ENCODE results near the gene LYPD6B. TPM values are rescaled to one million over a fixed set of nuclear protein-coding genes. Genes with fewer than 3 reads are reported as not detected.

The LYPD6B gene
- total RNA-seq, 5 donors from 2014 or later (not counting 1 experiment from before 2014, with no cell fraction given): not detected

DNA sequence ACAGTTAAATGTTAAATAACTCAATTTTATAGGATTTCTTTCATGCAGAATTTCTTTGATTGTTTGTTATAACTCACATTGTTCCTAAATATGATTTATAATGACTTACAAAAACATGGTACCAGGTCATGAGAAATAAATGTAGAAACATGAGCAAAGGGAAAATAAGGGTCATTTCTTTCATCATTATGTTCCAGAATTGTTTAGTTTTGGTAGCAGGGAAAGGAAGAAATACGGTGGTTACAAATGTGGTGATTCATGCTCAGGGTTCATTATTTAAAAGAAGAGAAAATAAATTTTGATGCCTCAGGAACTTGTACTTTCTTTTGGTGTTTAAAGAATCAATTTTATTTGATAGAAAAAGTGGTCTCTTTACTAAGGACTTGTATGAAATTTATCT, 4.4 kb downstream of the LYPD6B start:
- Histone ChIP-seq H3K36me3 (ENCODE audit: control insufficient read depth in 2 of 2, extremely low read depth in 1 of 2, insufficient read depth in 1 of 2, low read length in 1 of 2) (no peaks in the 10 kb centered on the region), H3K4me3 (ENCODE audit: control insufficient read depth in 1 of 2, extremely low read depth in 1 of 2, low read length in 1 of 2) (no peak overlapping the region), H3K27ac (ENCODE audit: low read length) (no peak overlapping the region), H3K9me3 (peaks cover 4% of the 10 kb centered on the region), H3K4me1 (ENCODE audit: control insufficient read depth in 1 of 2, extremely low read depth in 1 of 2, insufficient read depth in 2 of 2, low read length in 2 of 2) (peaks cover 0 to 4% of the 10 kb centered on the region in 2 experiments), H3K27me3 (replicated peaks in 1 of 2; ENCODE audit: control insufficient read depth in 2 of 2, extremely low read depth in 1 of 2, insufficient read depth in 2 of 2, low read length in 1 of 2) (peaks cover 3 to 30% of the 10 kb centered on the region in 2 experiments)
- no peak for DNase-seq
- ChIA-PET CTCF (no interaction called here), POLR2A (no interaction called here)
- no peaks in the 10 kb centered on the region for H3K36me3 Mint-ChIP-seq
- peaks cover 25 to 26% of the 10 kb centered on the region in 2 donors for H3K27me3 Mint-ChIP-seq
- H3K4me1 Mint-ChIP-seq: peaks cover 3 to 5% (median 4%) of the 10 kb centered on the region in 3 donors
- no peak for ATAC-seq (replicated peaks in 1 of 4)
- H3K9me3 Mint-ChIP-seq: peaks cover 4 to 24% (median 17%) of the 10 kb centered on the region in 3 donors
- WGBS (ENCODE audit: insufficient coverage): 60% methylated on average over 1 of the region's 1 CpG
- no peak overlapping the region for H3K27ac Mint-ChIP-seq
- no peak overlapping the region for H3K4me3 Mint-ChIP-seq

DNA sequence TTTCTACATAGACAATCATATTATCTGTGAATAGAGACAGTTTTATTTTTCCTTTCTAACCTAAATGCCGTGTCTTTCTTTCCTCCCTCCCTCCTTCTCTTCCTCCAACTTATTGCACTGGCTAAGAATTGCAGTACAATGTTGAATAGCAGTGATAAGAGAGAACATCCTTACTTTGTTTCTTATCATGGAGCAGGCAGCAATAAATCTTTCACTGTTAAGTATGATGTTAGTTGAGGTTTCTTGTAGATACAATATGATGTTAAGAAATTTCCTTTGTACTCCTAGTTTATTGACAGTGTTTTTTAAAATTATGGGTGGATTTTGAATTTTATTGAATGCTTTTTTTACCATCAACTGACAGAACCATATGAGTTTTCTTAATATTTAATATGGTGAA, 6.0 kb downstream of the LYPD6B start:
- Histone ChIP-seq H3K9me3 (peaks cover 4% of the 10 kb centered on the region), H3K27me3 (replicated peaks in 1 of 2; ENCODE audit: control insufficient read depth in 2 of 2, extremely low read depth in 1 of 2, insufficient read depth in 2 of 2, low read length in 1 of 2) (peaks cover 1 to 18% of the 10 kb centered on the region in 2 experiments), H3K4me1 (ENCODE audit: control insufficient read depth in 1 of 2, extremely low read depth in 1 of 2, insufficient read depth in 2 of 2, low read length in 2 of 2) (no peaks in the 10 kb centered on the region), H3K4me3 (ENCODE audit: control insufficient read depth in 1 of 2, extremely low read depth in 1 of 2, low read length in 1 of 2) (no peak overlapping the region), H3K36me3 (ENCODE audit: control insufficient read depth in 2 of 2, extremely low read depth in 1 of 2, insufficient read depth in 1 of 2, low read length in 1 of 2) (no peaks in the 10 kb centered on the region), H3K27ac (ENCODE audit: low read length) (no peak overlapping the region)
- DNase-seq (no peak), ATAC-seq (replicated peaks in 1 of 4) (no peak)
- H3K27me3 Mint-ChIP-seq: peaks cover 18 to 31% of the 10 kb centered on the region in 2 donors
- no peaks in the 10 kb centered on the region for H3K4me1 Mint-ChIP-seq
- ChIA-PET POLR2A (no interaction called here), CTCF (no interaction called here)
- H3K36me3 Mint-ChIP-seq: no peaks in the 10 kb centered on the region
- H3K27ac Mint-ChIP-seq: no peak overlapping the region
- H3K9me3 Mint-ChIP-seq: peaks cover 6 to 34% (median 21%) of the 10 kb centered on the region in 3 donors
- no peak overlapping the region for H3K4me3 Mint-ChIP-seq
- no CpG with 5 or more reads among the region's 1 CpG for WGBS (ENCODE audit: insufficient coverage)

DNA sequence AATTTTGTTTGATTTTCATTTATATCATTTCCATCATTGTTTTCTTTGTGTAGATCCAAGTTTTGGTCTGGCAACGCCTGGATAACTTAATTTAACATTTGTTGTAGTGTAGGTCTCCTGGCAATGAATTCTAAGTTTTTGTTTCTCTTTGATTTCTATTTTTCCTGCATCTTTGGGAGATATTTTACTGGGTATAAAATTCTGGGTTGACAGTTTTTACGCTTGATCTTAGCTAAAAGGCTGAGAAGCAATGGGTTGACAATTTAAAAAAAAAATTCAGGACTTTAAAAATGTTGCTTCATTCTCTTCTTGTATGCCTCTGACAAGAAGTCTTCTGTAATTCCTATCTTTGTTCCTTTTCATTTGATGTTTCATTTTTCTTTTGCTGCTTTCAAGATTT, 8.6 kb downstream of the LYPD6B start:
- Mint-ChIP-seq H3K27me3 (peaks cover 11 to 14% of the 10 kb centered on the region in 2 donors), H3K27ac (no peak overlapping the region), H3K36me3 (no peaks in the 10 kb centered on the region), H3K9me3 (peaks cover 9 to 34% (median 21%) of the 10 kb centered on the region in 3 donors), H3K4me3 (no peak overlapping the region), H3K4me1 (no peaks in the 10 kb centered on the region)
- peaks cover 4% of the 10 kb centered on the region for H3K9me3 ChIP-seq
- H3K27ac ChIP-seq (ENCODE audit: low read length): no peak overlapping the region
- no peaks in the 10 kb centered on the region for H3K4me1 ChIP-seq (ENCODE audit: control insufficient read depth in 1 of 2, extremely low read depth in 1 of 2, insufficient read depth in 2 of 2, low read length in 2 of 2)
- DNase-seq (no peak), ATAC-seq (replicated peaks in 1 of 4) (no peak)
- ChIA-PET CTCF (no interaction called here), POLR2A (no interaction called here)
- H3K27me3 ChIP-seq (replicated peaks in 1 of 2; ENCODE audit: control insufficient read depth in 2 of 2, extremely low read depth in 1 of 2, insufficient read depth in 2 of 2, low read length in 1 of 2): peaks cover 0 to 2% of the 10 kb centered on the region in 2 experiments
- 80% methylated on average over 1 of the region's 2 CpGs for WGBS (ENCODE audit: insufficient coverage)
- no peaks in the 10 kb centered on the region for H3K36me3 ChIP-seq (ENCODE audit: control insufficient read depth in 2 of 2, extremely low read depth in 1 of 2, insufficient read depth in 1 of 2, low read length in 1 of 2)
- no peak overlapping the region for H3K4me3 ChIP-seq (ENCODE audit: control insufficient read depth in 1 of 2, extremely low read depth in 1 of 2, low read length in 1 of 2)

DNA sequence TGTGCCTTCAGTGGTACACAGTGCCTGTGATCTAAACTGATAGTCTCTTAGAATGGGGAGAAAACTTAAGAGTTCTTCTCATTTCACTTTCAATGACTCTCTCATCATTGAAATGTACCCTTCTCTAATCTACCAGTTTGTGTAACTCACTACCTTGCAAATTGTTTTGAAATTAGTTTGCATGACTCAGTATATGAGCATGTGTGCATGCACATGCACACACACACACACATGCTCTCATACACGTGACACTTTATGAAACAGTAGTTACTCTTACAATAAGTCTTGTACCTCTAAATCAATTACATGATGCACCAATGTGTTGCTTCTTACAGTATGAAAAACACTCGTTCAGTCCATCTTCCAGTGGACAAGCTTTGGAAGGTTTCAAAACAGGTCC, 10.6 kb downstream of the LYPD6B start:
- ChIA-PET CTCF (interaction anchor here in 1 of 2 donors (0.5 kb wide), 1 partner anchor 472 kb away, joined by 3 read pairs; no protein-coding TSS in a partner anchor), POLR2A (no interaction called here)
- no peak overlapping the region for H3K27ac ChIP-seq (ENCODE audit: low read length)
- H3K36me3 Mint-ChIP-seq: no peaks in the 10 kb centered on the region
- ATAC-seq (replicated peaks in 1 of 4): no peak
- no peak overlapping the region for H3K4me3 ChIP-seq (ENCODE audit: control insufficient read depth in 1 of 2, extremely low read depth in 1 of 2, low read length in 1 of 2)
- 100% methylated on average over 1 of the region's 2 CpGs for WGBS (ENCODE audit: insufficient coverage)
- no peak overlapping the region for H3K27ac Mint-ChIP-seq
- H3K4me1 Mint-ChIP-seq: no peaks in the 10 kb centered on the region
- H3K27me3 ChIP-seq (replicated peaks in 1 of 2; ENCODE audit: control insufficient read depth in 2 of 2, extremely low read depth in 1 of 2, insufficient read depth in 2 of 2, low read length in 1 of 2): peaks cover 0 to 5% of the 10 kb centered on the region in 2 experiments
- no peak overlapping the region for H3K4me3 Mint-ChIP-seq
- no peaks in the 10 kb centered on the region for H3K4me1 ChIP-seq (ENCODE audit: control insufficient read depth in 1 of 2, extremely low read depth in 1 of 2, insufficient read depth in 2 of 2, low read length in 2 of 2)
- no peaks in the 10 kb centered on the region for H3K36me3 ChIP-seq (ENCODE audit: control insufficient read depth in 2 of 2, extremely low read depth in 1 of 2, insufficient read depth in 1 of 2, low read length in 1 of 2)
- H3K27me3 Mint-ChIP-seq: peaks cover 15 to 20% of the 10 kb centered on the region in 2 donors
- no peak for DNase-seq
- H3K9me3 Mint-ChIP-seq: peaks cover 9 to 34% (median 21%) of the 10 kb centered on the region in 3 donors
- H3K9me3 ChIP-seq: peaks cover 4% of the 10 kb centered on the region

GRCh38 chr2:149050188-149050587, 11.7 kb downstream of the LYPD6B start:
- Histone ChIP-seq H3K4me1 (ENCODE audit: control insufficient read depth in 1 of 2, extremely low read depth in 1 of 2, insufficient read depth in 2 of 2, low read length in 2 of 2) (no peaks in the 10 kb centered on the region), H3K9me3 (peaks cover 4% of the 10 kb centered on the region), H3K27ac (ENCODE audit: low read length) (no peak overlapping the region), H3K4me3 (ENCODE audit: control insufficient read depth in 1 of 2, extremely low read depth in 1 of 2, low read length in 1 of 2) (no peak overlapping the region), H3K27me3 (replicated peaks in 1 of 2; ENCODE audit: control insufficient read depth in 2 of 2, extremely low read depth in 1 of 2, insufficient read depth in 2 of 2, low read length in 1 of 2) (peaks cover 0 to 5% of the 10 kb centered on the region in 2 experiments), H3K36me3 (ENCODE audit: control insufficient read depth in 2 of 2, extremely low read depth in 1 of 2, insufficient read depth in 1 of 2, low read length in 1 of 2) (no peaks in the 10 kb centered on the region)
- 43% methylated on average over 2 of the region's 6 CpGs for WGBS (ENCODE audit: insufficient coverage)
- Mint-ChIP-seq H3K9me3 (peaks cover 5 to 32% (median 14%) of the 10 kb centered on the region in 3 donors), H3K27ac (no peak overlapping the region), H3K36me3 (no peaks in the 10 kb centered on the region), H3K27me3 (peaks cover 18 to 20% of the 10 kb centered on the region in 2 donors), H3K4me3 (no peak overlapping the region), H3K4me1 (no peaks in the 10 kb centered on the region)
- DNase-seq (no peak), ATAC-seq (replicated peaks in 1 of 4) (no peak)
- ChIA-PET POLR2A (no interaction called here), CTCF (no interaction called here)

DNA sequence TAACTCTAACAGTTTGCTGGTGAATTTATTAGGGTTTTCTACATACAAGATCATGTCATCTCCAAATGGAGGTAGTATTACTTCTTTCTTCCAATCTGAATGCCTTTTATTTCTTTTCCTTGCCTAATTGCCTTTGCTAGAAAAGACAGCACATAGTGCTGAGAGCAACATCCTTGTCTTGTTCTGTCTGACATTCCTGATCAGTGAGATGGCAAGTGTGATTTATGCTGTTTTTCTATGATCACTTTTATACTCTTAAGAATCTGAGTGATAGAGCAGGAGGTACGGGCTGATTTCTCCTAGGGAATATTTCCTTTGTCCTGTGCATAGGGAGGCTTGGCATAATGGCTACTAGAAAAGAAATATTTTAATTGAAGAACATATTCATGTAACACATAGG, 17.3 kb downstream of the LYPD6B start:
- DNase-seq (no peak), ATAC-seq (replicated peaks in 1 of 4) (no peak)
- no peak overlapping the region for H3K4me3 Mint-ChIP-seq
- no peaks in the 10 kb centered on the region for H3K4me1 Mint-ChIP-seq
- H3K27me3 Mint-ChIP-seq: peaks cover 18 to 24% of the 10 kb centered on the region in 2 donors
- H3K27ac Mint-ChIP-seq: no peak overlapping the region
- no CpG with 5 or more reads among the region's 1 CpG for WGBS (ENCODE audit: insufficient coverage)
- H3K27me3 ChIP-seq (replicated peaks in 1 of 2; ENCODE audit: control insufficient read depth in 2 of 2, extremely low read depth in 1 of 2, insufficient read depth in 2 of 2, low read length in 1 of 2): peaks cover 0 to 5% of the 10 kb centered on the region in 2 experiments
- no peak overlapping the region for H3K27ac ChIP-seq (ENCODE audit: low read length)
- no peak overlapping the region for H3K4me3 ChIP-seq (ENCODE audit: control insufficient read depth in 1 of 2, extremely low read depth in 1 of 2, low read length in 1 of 2)
- H3K4me1 ChIP-seq (ENCODE audit: control insufficient read depth in 1 of 2, extremely low read depth in 1 of 2, insufficient read depth in 2 of 2, low read length in 2 of 2): no peaks in the 10 kb centered on the region
- H3K36me3 ChIP-seq (ENCODE audit: control insufficient read depth in 2 of 2, extremely low read depth in 1 of 2, insufficient read depth in 1 of 2, low read length in 1 of 2): no peaks in the 10 kb centered on the region
- no peaks in the 10 kb centered on the region for H3K36me3 Mint-ChIP-seq
- H3K9me3 ChIP-seq: no peaks in the 10 kb centered on the region
- no peaks in the 10 kb centered on the region for H3K9me3 Mint-ChIP-seq
- ChIA-PET CTCF (no interaction called here), POLR2A (no interaction called here)

All from T-cell (primary cell).